Loucy (cell line): ENCODE measurements around the gene SUFU.

Experiments used
- H2AFZ ChIP-seq: fragments of 200-600 bp; sonication (generic); 2 replicates; pipeline ENCODE4 v1.6.0; 2016; ENCODE audit warnings: antibody characterized with exemption, mild to moderate bottlenecking, low read length, moderate library complexity
- H3F3A ChIP-seq: fragments of 200-600 bp; 2 replicates; pipeline ENCODE4 v1.6.0; 2016; ENCODE audit warnings: antibody characterized with exemption, low read depth, mild to moderate bottlenecking
- H3K27me3 ChIP-seq: fragments of 200-600 bp; sonication (generic); 2 replicates; pipeline ENCODE4 v1.6.1; 2014; ENCODE audit warnings: low read length, mild to moderate bottlenecking; ENCODE audit not compliant: insufficient read depth, poor library complexity, severe bottlenecking
- H3K36me3 ChIP-seq: fragments of 200-600 bp; sonication (generic); 2 replicates; pipeline ENCODE4 v1.6.1; 2016; ENCODE audit warnings: low read length; ENCODE audit not compliant: insufficient read depth
- H3K4me1 ChIP-seq: fragments of 200-600 bp; sonication (generic); 2 replicates; pipeline ENCODE4 v1.5.1; 2014; ENCODE audit warnings: low read length, mild to moderate bottlenecking; ENCODE audit not compliant: insufficient read depth, poor library complexity, severe bottlenecking
- H3K4me2 ChIP-seq: fragments of 200-600 bp; sonication (generic); 2 replicates; pipeline ENCODE4 v1.6.0; 2014; ENCODE audit warnings: antibody characterized with exemption, low read length, low read depth, mild to moderate bottlenecking; ENCODE audit not compliant: poor library complexity, severe bottlenecking
- H3K4me3 ChIP-seq: fragments of 200-600 bp; sonication (generic); 2 replicates; pipeline ENCODE4 v1.5.1; 2014; ENCODE audit warnings: low read length, mild to moderate bottlenecking, mixed read lengths; ENCODE audit not compliant: poor library complexity, severe bottlenecking
- H3K79me2 ChIP-seq: fragments of 200-600 bp; sonication (generic); 2 replicates; pipeline ENCODE4 v1.6.1; 2014; ENCODE audit warnings: low read length; ENCODE audit not compliant: insufficient read depth
- H3K9ac ChIP-seq: fragments of 200-600 bp; sonication (generic); 2 replicates; pipeline ENCODE4 v1.6.0; 2014; ENCODE audit warnings: mild to moderate bottlenecking, low read depth, low read length, moderate library complexity; ENCODE audit not compliant: poor library complexity, severe bottlenecking
- H3K9me2 ChIP-seq: fragments of 200-600 bp; sonication (generic); replicated peaks from 2 replicates; pipeline ENCODE4 v1.6.1; 2016; ENCODE audit warnings: low read depth, low read length, mixed read lengths
- H3K9me3 ChIP-seq: fragments of 200-600 bp; sonication (generic); 2 replicates; pipeline ENCODE4 v1.6.1; 2014; ENCODE audit warnings: mild to moderate bottlenecking, antibody characterized with exemption, low read length, low read depth; ENCODE audit not compliant: insufficient read depth
- H4K20me1 ChIP-seq: fragments of 200-600 bp; sonication (generic); 2 replicates; pipeline ENCODE4 v1.6.0; 2014; ENCODE audit warnings: antibody characterized with exemption, low read length, mild to moderate bottlenecking; ENCODE audit not compliant: insufficient read depth, poor library complexity, severe bottlenecking
- CTCF ChIP-seq: fragments of 200-600 bp; sonication (generic); conservative IDR thresholded peaks from 2 replicates; pipeline ENCODE4 v1.5.1; 2014; ENCODE audit warnings: mild to moderate bottlenecking, antibody characterized with exemption, low read length
- EZH2phosphoT487 ChIP-seq: fragments of 200-600 bp; IDR thresholded peaks from 2 replicates; pipeline ENCODE4 v1.6.1; 2018; ENCODE audit warnings: antibody characterized with exemption, mild to moderate bottlenecking, moderate library complexity, borderline replicate concordance

SUFU gene

GRCh38 chr10:102491136-102491535 lies 12.6 kb upstream of the SUFU start:
- Histone ChIP-seq H3K27me3 (no peaks in the 10 kb centered on the region), H3F3A (no peaks in the 10 kb centered on the region), H3K9ac (no peak overlapping the region), H3K4me3 (no peak overlapping the region), H3K9me3 (no peaks in the 10 kb centered on the region), H2AFZ (no peak overlapping the region), H4K20me1 (peaks cover 33% of the 10 kb centered on the region), H3K36me3 (peaks cover 51% of the 10 kb centered on the region; the same call in 1 of the 2 replicates), H3K4me2 (no peak overlapping the region), H3K79me2 (peaks cover 48% of the 10 kb centered on the region), H3K4me1 (peaks cover 5% of the 10 kb centered on the region), H3K9me2 (no peaks in the 10 kb centered on the region)
- TF ChIP-seq EZH2phosphoT487 (no peak), CTCF (no peak)

GRCh38 chr10:102492344-102492939 lies 11.3 kb upstream of the SUFU start:
- H3K79me2 ChIP-seq: peaks cover 61% of the 10 kb centered on the region
- no peak overlapping the region for H3K9ac ChIP-seq
- no peaks in the 10 kb centered on the region for H3K9me2 ChIP-seq

GRCh38 chr10:102492983-102493382 lies 10.8 kb upstream of the SUFU start:
- no peak overlapping the region for H2AFZ ChIP-seq
- H3K4me3 ChIP-seq: no peak overlapping the region
- H3K4me2 ChIP-seq: no peak overlapping the region
- no peaks in the 10 kb centered on the region for H3F3A ChIP-seq
- no peaks in the 10 kb centered on the region for H3K27me3 ChIP-seq
- H3K9ac ChIP-seq: no peak overlapping the region
- TF ChIP-seq CTCF: no peak
- no peak for TF ChIP-seq EZH2phosphoT487
- no peaks in the 10 kb centered on the region for H3K9me2 ChIP-seq
- H3K4me1 ChIP-seq: peaks cover 5% of the 10 kb centered on the region
- no peaks in the 10 kb centered on the region for H3K9me3 ChIP-seq
- H3K79me2 ChIP-seq: peaks cover 66% of the 10 kb centered on the region
- H4K20me1 ChIP-seq: peaks cover 49% of the 10 kb centered on the region
- H3K36me3 ChIP-seq: peaks cover 34% of the 10 kb centered on the region; the same call in 1 of the 2 replicates

More at GRCh38 chr10:102492344-102492939, 11.3 kb upstream of the SUFU start:
- Histone ChIP-seq H3K4me1 (peaks cover 5% of the 10 kb centered on the region), H4K20me1 (peaks cover 45% of the 10 kb centered on the region), H3K27me3 (no peaks in the 10 kb centered on the region), H2AFZ (no peak overlapping the region), H3K36me3 (peaks cover 38% of the 10 kb centered on the region; the same call in 1 of the 2 replicates), H3F3A (no peaks in the 10 kb centered on the region), H3K9me3 (no peaks in the 10 kb centered on the region), H3K4me3 (no peak overlapping the region), H3K4me2 (no peak overlapping the region)
- TF ChIP-seq CTCF (no peak), EZH2phosphoT487 (no peak)
